Measurements from ENCODE around the gene SPSB1. TPM values are rescaled to one million over a fixed set of nuclear protein-coding genes. Genes with fewer than 3 reads are reported as not detected.

SPSB1 gene
- total RNA-seq, 2 donors from 2014 or later, result 107 to 171 TPM

DNA sequence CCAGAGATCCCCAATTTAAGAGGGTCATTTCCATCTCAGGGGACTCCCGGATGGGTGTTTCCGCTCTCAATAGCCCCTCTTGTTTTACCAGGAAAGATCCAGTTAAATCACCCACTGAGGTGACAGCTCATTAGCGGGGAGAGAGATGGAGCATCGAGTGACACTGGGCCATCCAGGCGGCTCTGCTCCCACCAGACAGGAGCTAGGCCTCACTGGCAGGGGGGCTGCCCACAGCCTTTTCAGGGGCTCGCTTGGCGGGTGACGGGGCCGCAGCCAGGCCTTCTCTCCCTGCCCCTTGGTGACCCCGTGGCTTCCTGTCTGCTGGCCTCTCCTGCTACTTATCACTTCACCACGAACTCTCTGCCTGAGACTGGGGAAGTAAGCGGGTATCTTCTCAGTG lies 26.7 kb upstream of the SPSB1 start:
- Histone ChIP-seq H3K4me3 (no peak overlapping the region), H3K9me3 (no peaks in the 10 kb centered on the region), H3K4me1 (ENCODE audit: control insufficient read depth in 1 of 2, low read depth in 2 of 2) (peaks cover 6 to 10% of the 10 kb centered on the region in 2 donors), H3K27me3 (replicated peaks; ENCODE audit: insufficient read depth) (no peaks in the 10 kb centered on the region), H3K27ac (no peak overlapping the region), H3K36me3 (peaks cover 37% of the 10 kb centered on the region)
- DNase-seq (ENCODE audit: low spot score) (no peak), ATAC-seq (ENCODE audit: insufficient number of reproducible peaks, low FRiP score, low read depth) (no peak)
- no peak for TF ChIP-seq CTCF (IDR thresholded peaks at IDR 0.05)

- Histone ChIP-seq H3K4me1 (ENCODE audit: control insufficient read depth in 1 of 2, low read depth in 2 of 2) (peaks cover 6 to 10% of the 10 kb centered on the region in 2 donors), H3K4me3 (no peak overlapping the region), H3K9me3 (no peaks in the 10 kb centered on the region), H3K36me3 (peaks cover 29% of the 10 kb centered on the region), H3K27me3 (replicated peaks; ENCODE audit: insufficient read depth) (no peaks in the 10 kb centered on the region), H3K27ac (no peak overlapping the region)
- no peak for TF ChIP-seq CTCF (IDR thresholded peaks at IDR 0.05)
- ATAC-seq (ENCODE audit: insufficient number of reproducible peaks, low FRiP score, low read depth) (no peak), DNase-seq (ENCODE audit: low spot score) (no peak)
Observed at GRCh38 chr1:9267352-9267686, 25.4 kb upstream of the SPSB1 start.

- H3K27ac ChIP-seq, result no peak overlapping the region
- ATAC-seq (ENCODE audit: insufficient number of reproducible peaks, low FRiP score, low read depth) (no peak), DNase-seq (ENCODE audit: low spot score) (no peak)
- H3K27me3 ChIP-seq (replicated peaks; ENCODE audit: insufficient read depth), result no peaks in the 10 kb centered on the region
- peaks cover 6 to 10% of the 10 kb centered on the region in 2 donors for H3K4me1 ChIP-seq (ENCODE audit: control insufficient read depth in 1 of 2, low read depth in 2 of 2)
- no peak for TF ChIP-seq CTCF (IDR thresholded peaks at IDR 0.05)
- no peak overlapping the region for H3K4me3 ChIP-seq
- H3K36me3 ChIP-seq, result peaks cover 22% of the 10 kb centered on the region
- no peaks in the 10 kb centered on the region for H3K9me3 ChIP-seq
Observed at GRCh38 chr1:9267827-9268581, 24.7 kb upstream of the SPSB1 start.

DNA sequence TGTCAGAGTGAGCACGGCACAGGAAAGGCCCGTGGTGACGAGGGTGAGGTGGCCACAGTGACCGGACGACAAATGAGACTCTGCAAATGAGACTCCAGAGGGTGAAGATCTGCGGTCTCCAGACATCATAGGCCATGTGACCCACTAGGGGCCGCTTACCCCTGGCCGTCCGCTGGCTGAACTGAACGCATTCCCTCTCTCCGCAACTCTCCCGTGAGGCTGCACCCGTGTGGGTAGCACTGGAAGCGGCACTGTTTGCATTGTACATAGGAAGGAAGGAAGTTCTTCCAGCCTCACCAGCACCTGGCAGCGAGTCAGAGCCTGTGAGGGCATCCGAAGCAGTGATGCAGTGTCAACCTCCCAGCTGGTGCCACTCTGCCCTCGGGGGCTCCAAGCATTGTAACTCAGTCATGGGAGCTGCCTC lies 23.6 kb upstream of the SPSB1 start:
- H3K9me3 ChIP-seq, result no peaks in the 10 kb centered on the region
- H3K27me3 ChIP-seq (replicated peaks; ENCODE audit: insufficient read depth), result no peaks in the 10 kb centered on the region
- no peak overlapping the region for H3K4me3 ChIP-seq
- no peak overlapping the region for H3K27ac ChIP-seq
- no peak for DNase-seq (ENCODE audit: low spot score)
- no peak for ATAC-seq (ENCODE audit: insufficient number of reproducible peaks, low FRiP score, low read depth)
- no peak for TF ChIP-seq CTCF (IDR thresholded peaks at IDR 0.05)
- peaks cover 17% of the 10 kb centered on the region for H3K36me3 ChIP-seq
- H3K4me1 ChIP-seq (ENCODE audit: control insufficient read depth in 1 of 2, low read depth in 2 of 2), result peaks cover 6 to 10% of the 10 kb centered on the region in 2 donors

DNA sequence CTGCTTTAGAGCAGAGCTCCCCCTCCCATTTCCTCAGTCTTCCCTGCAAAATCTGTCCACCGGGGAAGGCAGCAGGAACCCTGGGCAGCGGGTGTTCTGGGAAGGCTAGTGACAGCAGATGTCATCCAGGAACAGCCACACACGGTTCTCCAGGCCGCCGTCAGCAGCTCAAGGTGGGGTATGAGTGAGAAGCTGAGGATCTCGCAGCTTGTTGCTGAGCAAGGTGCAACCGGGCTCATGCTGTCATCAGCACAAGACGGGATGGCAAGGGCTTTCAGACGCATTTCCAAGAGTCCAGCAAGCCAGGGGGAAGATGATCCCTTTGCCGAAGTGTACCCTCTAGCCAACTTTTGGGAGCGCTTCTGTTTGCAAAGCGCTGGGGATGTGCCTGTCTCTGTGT lies 23.0 kb upstream of the SPSB1 start:
- ATAC-seq (ENCODE audit: insufficient number of reproducible peaks, low FRiP score, low read depth), result no peak
- Histone ChIP-seq H3K36me3 (peaks cover 11% of the 10 kb centered on the region), H3K4me3 (no peak overlapping the region), H3K27ac (no peak overlapping the region), H3K9me3 (no peaks in the 10 kb centered on the region), H3K27me3 (replicated peaks; ENCODE audit: insufficient read depth) (no peaks in the 10 kb centered on the region), H3K4me1 (ENCODE audit: control insufficient read depth in 1 of 2, low read depth in 2 of 2) (peaks cover 6 to 10% of the 10 kb centered on the region in 2 donors)
- TF ChIP-seq CTCF (IDR thresholded peaks at IDR 0.05), result no peak
- no peak for DNase-seq (ENCODE audit: low spot score)

Measured in thoracic aorta (tissue), 2 donors.